CD4-positive, alpha-beta T cell (primary cell): ENCODE data around the gene FHL3. TPM values are rescaled to one million over a fixed set of nuclear protein-coding genes. Genes with fewer than 3 reads are reported as not detected.

Experiments
- ATAC-seq: fragments of 200-7000 bp; cut with Tn5 transposase; one replicate; pipeline ENCODE4 v1.10.0; 2022; ENCODE audit warnings: mild to moderate bottlenecking; ENCODE audit not compliant: poor library complexity
- CTCF ChIA-PET: fragments of 350-600 bp; sonication (Branson Sonifier 250); formaldehyde crosslinking; loops from one replicate; lab custom pipeline; 2021; ENCODE audit warnings: antibody characterized with exemption, inconsistent platforms; lab: Charles Lee
- POLR2A ChIA-PET: fragments of 350-600 bp; sonication (Branson Sonifier 250); formaldehyde crosslinking; loops from one replicate; lab custom pipeline; 2021; ENCODE audit warnings: antibody characterized with exemption, inconsistent platforms; lab: Charles Lee
- DNase-seq, 14 experiments: peaks; one replicate each; pipeline ENCODE4 v3.0.0-alpha.2; 2013 to 2020; ENCODE audit warnings: mixed read lengths in 2 of 14
- H3K27ac ChIP-seq, 2 donors: one replicate each; pipeline versions ENCODE4 v1.5.1 to v1.7.0; 2013; ENCODE audit warnings: low read length in 2 of 2, low read depth in 1 of 2, mild to moderate bottlenecking in 1 of 2
- H3K27me3 ChIP-seq, 2 experiments: 1 replicate in 1 of 2; 2 replicates in 1 of 2; pipeline versions ENCODE4 v1.6.1 to v1.7.0; 2013; ENCODE audit warnings: low read length in 2 of 2, control low read depth in 1 of 2, mild to moderate bottlenecking in 1 of 2, moderate library complexity in 1 of 2; ENCODE audit not compliant: insufficient read depth in 2 of 2, control insufficient read depth in 1 of 2
- H3K36me3 ChIP-seq: one replicate; pipeline ENCODE4 v1.6.1; 2013; ENCODE audit warnings: low read length, control low read depth; ENCODE audit not compliant: insufficient read depth
- H3K4me1 ChIP-seq: one replicate; pipeline ENCODE4 v1.6.1; 2013; ENCODE audit warnings: low read length, control low read depth; ENCODE audit not compliant: insufficient read depth
- H3K4me3 ChIP-seq: one replicate; pipeline ENCODE4 v1.5.1; 2013; ENCODE audit warnings: mild to moderate bottlenecking, low read length, moderate library complexity
- H3K9me3 ChIP-seq, 2 experiments: 1 replicate in 1 of 2; 2 replicates in 1 of 2; pipeline versions ENCODE4 v1.6.1 to v1.7.0; 2013; ENCODE audit warnings: low read length in 2 of 2, mild to moderate bottlenecking in 2 of 2, control low read depth in 1 of 2, moderate library complexity in 1 of 2; ENCODE audit not compliant: control insufficient read depth in 1 of 2, insufficient read depth in 1 of 2
- H3K27ac Mint-ChIP-seq: one replicate; pipeline ENCODE4 v1.8.0; 2020; ENCODE audit warnings: mixed read lengths
- H3K27me3 Mint-ChIP-seq: one replicate; pipeline ENCODE4 v1.8.0; 2021; ENCODE audit warnings: mixed read lengths
- H3K36me3 Mint-ChIP-seq: one replicate; pipeline ENCODE4 v1.8.0; 2021; ENCODE audit warnings: low read depth, mixed read lengths
- H3K4me1 Mint-ChIP-seq: one replicate; pipeline ENCODE4 v1.8.0; 2021; ENCODE audit warnings: low read depth, mixed read lengths
- H3K4me3 Mint-ChIP-seq: one replicate; pipeline ENCODE4 v1.8.0; 2020; ENCODE audit warnings: mild to moderate bottlenecking, mixed read lengths
- H3K9me3 Mint-ChIP-seq: one replicate; pipeline ENCODE4 v1.8.0; 2020; ENCODE audit warnings: mixed read lengths
- intact Hi-C, 2 experiments: fragments of 100-400 bp; cut with DNase I in 1 of 2; cut with micrococcal nuclease in 1 of 2; formaldehyde crosslinking; loops; one replicate each; pipeline versions ENCODE4 v1.15.1 to v1.9.0; 2023 to 2025; cut with DNase I, micrococcal nuclease
- total RNA-seq, 174 experiments: library from RNA in 2 of 174; stranded (reverse) in 2 of 174; gene quantifications; one replicate each; pipeline ENCODE4 v1.2.3 and lab custom pipeline; 2021 to 2026
- TF ChIP-seq, protein P1 (sequence below): fragments of 200-600 bp; IDR thresholded peaks from one replicate; pipeline ENCODE4 v1.8.0; 2022; ENCODE audit warnings: antibody characterized with exemption, mild to moderate bottlenecking

Gene FHL3
- total RNA-seq, 2 experiments from 2014 or later = 3.4 to 3.7 TPM

DNA sequence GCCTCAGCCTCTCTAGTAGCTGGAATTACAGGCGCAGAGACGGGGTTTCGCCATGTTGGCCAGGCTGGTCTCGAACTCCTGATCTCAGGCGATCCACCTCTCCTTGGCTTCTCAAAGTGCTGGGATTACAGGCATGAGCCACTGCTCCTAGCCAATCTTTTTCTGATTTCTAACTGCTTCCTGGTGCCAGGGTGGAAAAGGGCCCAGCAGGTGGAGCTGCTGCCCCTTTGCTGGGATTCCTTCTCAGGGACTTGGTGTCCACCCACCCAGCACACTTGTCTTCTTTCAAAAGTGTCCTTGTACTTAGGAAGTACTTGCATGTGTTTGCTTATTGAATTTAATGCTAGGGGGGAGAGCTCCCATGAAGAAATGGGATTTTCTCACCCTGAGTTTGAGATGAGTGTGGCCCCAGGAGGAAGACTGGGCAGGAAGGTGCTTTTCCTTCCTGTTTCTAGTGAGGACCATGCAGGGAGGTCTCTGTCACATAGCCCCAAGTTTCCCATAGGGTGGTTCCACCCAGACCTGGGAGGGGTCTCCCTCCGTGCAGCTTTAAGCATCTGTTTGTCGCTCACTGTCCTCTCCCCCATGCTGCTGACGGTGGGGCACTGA, 21.4 kb upstream of the FHL3 start:
- POLR2A ChIA-PET = no interaction called here

DNA sequence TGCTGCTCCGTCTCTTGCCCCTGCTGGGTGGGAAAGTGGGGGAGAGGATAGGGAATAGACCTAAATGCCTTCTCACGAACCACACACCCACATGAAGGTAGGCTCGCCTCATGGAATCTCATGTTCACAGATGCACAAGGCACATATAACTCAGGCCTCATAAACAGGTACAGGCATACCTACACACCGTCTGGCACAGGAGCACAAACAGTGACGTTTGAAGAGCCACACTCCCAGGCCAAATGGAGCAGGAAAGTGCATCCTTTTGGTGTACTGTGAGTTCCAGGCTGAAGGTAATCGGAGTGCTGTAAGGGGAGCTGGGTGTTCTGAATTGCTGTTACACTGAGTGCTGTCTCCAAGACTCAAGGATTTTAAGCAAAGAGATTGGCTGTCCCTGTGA, 20.4 kb upstream of the FHL3 start:
- TF ChIP-seq, protein P1, sequence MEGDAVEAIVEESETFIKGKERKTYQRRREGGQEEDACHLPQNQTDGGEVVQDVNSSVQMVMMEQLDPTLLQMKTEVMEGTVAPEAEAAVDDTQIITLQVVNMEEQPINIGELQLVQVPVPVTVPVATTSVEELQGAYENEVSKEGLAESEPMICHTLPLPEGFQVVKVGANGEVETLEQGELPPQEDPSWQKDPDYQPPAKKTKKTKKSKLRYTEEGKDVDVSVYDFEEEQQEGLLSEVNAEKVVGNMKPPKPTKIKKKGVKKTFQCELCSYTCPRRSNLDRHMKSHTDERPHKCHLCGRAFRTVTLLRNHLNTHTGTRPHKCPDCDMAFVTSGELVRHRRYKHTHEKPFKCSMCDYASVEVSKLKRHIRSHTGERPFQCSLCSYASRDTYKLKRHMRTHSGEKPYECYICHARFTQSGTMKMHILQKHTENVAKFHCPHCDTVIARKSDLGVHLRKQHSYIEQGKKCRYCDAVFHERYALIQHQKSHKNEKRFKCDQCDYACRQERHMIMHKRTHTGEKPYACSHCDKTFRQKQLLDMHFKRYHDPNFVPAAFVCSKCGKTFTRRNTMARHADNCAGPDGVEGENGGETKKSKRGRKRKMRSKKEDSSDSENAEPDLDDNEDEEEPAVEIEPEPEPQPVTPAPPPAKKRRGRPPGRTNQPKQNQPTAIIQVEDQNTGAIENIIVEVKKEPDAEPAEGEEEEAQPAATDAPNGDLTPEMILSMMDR = no peak
- Histone ChIP-seq H3K4me3 (no peak overlapping the region), H3K27ac (no peak overlapping the region), H3K27me3 (no peaks in the 10 kb centered on the region), H3K9me3 (no peaks in the 10 kb centered on the region), H3K4me1 (peaks cover 33% of the 10 kb centered on the region), H3K36me3 (peaks cover 48% of the 10 kb centered on the region)
- H3K4me1 Mint-ChIP-seq = peaks cover 26% of the 10 kb centered on the region
- DNase-seq (no peak), ATAC-seq (no peak)
- peaks cover 46% of the 10 kb centered on the region for H3K36me3 Mint-ChIP-seq
- no peak overlapping the region for H3K4me3 Mint-ChIP-seq
- no peak overlapping the region for H3K27ac Mint-ChIP-seq
- no peaks in the 10 kb centered on the region for H3K27me3 Mint-ChIP-seq
- no peaks in the 10 kb centered on the region for H3K9me3 Mint-ChIP-seq
- ChIA-PET POLR2A (no interaction called here), CTCF (no interaction called here)
- intact Hi-C loops = loop anchor here (2.0 to 5.0 kb wide), 4 partner anchors 561 to 812 kb away; no protein-coding TSS in a partner anchor

More for the DNA sequence above, 21.4 kb upstream of the FHL3 start:
- CTCF ChIA-PET = interaction anchor here (1.1 to 1.6 kb wide), 3 partner anchors 45 to 809 kb away, joined by 3 to 4 read pairs (median 3); no protein-coding TSS in a partner anchor
- Mint-ChIP-seq H3K4me1 (peaks cover 32% of the 10 kb centered on the region), H3K27ac (no peak overlapping the region), H3K4me3 (no peak overlapping the region), H3K36me3 (peaks cover 40% of the 10 kb centered on the region), H3K9me3 (no peaks in the 10 kb centered on the region), H3K27me3 (no peaks in the 10 kb centered on the region)
- DNase-seq (peak in 5 of 14 experiments; percentile 20 to 55 (median 50)), ATAC-seq (no peak)
- no peaks in the 10 kb centered on the region for H3K9me3 ChIP-seq
- intact Hi-C loops = loop anchor here (2.0 to 5.0 kb wide), 4 partner anchors 560 to 811 kb away; no protein-coding TSS in a partner anchor
- peaks cover 42% of the 10 kb centered on the region for H3K36me3 ChIP-seq
- no peaks in the 10 kb centered on the region for H3K27me3 ChIP-seq
- H3K27ac ChIP-seq = no peak overlapping the region
- H3K4me3 ChIP-seq = no peak overlapping the region
- H3K4me1 ChIP-seq = peaks cover 42% of the 10 kb centered on the region
- TF ChIP-seq, protein P1 = peak; percentile 19

DNA sequence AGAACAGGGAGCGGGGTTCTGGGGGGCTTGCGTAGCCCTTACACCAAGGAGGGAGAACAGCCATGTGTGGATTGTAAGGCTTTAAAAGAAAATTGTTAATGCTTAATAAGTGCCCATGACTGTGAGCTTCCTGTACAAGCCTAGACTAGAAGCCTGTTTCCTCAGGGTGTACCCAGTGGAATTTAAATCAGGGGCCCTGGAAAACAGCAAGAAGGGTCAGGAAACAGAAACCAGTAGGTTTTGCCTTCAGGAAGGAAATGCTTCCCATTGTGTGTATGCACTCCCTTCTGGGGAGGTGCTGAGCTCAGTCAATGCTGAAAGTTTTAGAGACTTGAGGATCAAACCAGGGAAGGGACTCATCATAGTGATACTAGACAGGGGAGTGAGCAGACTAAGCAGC, 19.9 kb upstream of the FHL3 start:
- no peaks in the 10 kb centered on the region for H3K27me3 Mint-ChIP-seq
- no peak overlapping the region for H3K27ac ChIP-seq
- H3K9me3 ChIP-seq = no peaks in the 10 kb centered on the region
- no peak for DNase-seq
- peaks cover 51% of the 10 kb centered on the region for H3K36me3 ChIP-seq
- TF ChIP-seq, protein P1 = no peak
- intact Hi-C loops = loop anchor here in 1 of 2 experiments (5.0 kb wide), 2 partner anchors 792 to 812 kb away; no protein-coding TSS in a partner anchor
- no peaks in the 10 kb centered on the region for H3K27me3 ChIP-seq
- peaks cover 51% of the 10 kb centered on the region for H3K36me3 Mint-ChIP-seq
- H3K27ac Mint-ChIP-seq = no peak overlapping the region
- peaks cover 29% of the 10 kb centered on the region for H3K4me1 ChIP-seq
- ChIA-PET CTCF (no interaction called here), POLR2A (no interaction called here)
- no peak for ATAC-seq
- no peak overlapping the region for H3K4me3 Mint-ChIP-seq
- no peaks in the 10 kb centered on the region for H3K9me3 Mint-ChIP-seq
- no peak overlapping the region for H3K4me3 ChIP-seq
- peaks cover 22% of the 10 kb centered on the region for H3K4me1 Mint-ChIP-seq
